Measurements from ENCODE around the gene SMIM38. TPM values are rescaled to one million over a fixed set of nuclear protein-coding genes. Genes with fewer than 3 reads are reported as not detected.

The SMIM38 gene
- 0.13 and 0.16 TPM in 2 replicates for polyA plus RNA-seq (2012; rRNA removed)
- polyA plus RNA-seq (2012; cell fraction: cytosol; rRNA removed) = 0.01 and 0.09 TPM in 2 replicates
- polyA plus RNA-seq (2012; cell fraction: nucleus; rRNA removed) = 0.82 and 0.96 TPM in 2 replicates

DNA sequence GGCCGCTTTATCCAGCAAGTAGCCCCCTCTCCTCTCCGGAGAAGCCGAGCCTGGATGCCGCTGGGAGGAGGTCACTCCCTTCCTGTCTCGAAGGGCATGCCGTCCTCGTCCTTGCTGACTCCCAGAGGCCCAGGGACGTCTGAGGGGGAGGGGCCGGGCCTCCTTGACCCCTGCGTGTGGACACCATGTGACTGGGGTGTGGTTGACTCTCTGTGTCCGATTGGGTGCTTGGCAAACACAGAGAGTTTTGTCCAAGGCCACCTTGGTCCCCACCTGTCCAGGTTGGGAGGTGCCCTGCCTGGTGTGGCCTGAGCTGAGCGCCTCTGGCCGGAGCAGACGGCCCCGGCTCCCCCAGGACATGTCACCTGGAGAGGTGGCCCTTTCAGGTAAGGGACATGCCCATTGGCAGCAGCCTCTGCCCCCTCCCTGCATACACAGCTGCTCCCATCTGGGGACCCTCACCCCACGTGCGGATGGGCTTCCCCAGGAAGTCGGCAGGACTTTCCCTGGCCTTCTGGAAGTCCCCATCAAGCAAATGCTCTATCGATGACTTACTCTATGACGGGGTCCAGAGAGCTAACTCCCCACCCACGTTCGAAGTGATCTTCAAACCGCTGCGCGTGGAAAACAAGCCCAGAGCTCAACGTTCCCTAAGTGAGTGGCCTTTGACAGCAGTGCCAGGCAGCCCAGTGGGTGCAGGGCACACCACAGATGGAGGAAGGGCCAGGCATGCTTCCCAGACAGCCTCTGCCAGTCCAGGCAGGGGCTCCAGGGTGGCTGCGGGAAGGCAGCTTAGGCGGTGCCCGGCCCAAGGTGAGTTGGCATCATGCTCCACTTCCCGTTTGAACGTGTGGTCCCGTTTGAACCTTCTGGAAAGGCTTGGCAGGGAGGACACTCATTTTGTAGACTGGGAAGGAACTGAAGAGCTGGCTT lies at the start of gene SMIM38:
TSS of gene SMIM38 (plus strand) at position 634 of the 933 bp plus-strand sequence. CDS start 1,912 bp downstream, outside the sequence.
- H3K79me2 ChIP-seq (ENCODE audit: insufficient read depth) = no peaks in the 10 kb centered on the region
- no peak within 1 kb of the TSS for H3K4me3 ChIP-seq (ENCODE audit: low read depth in 2 of 2, low read length in 1 of 2)
- WGBS (ENCODE audit: low lambda C conversion rate) = 88% methylated on average over 11 of the region's 32 CpGs
- POLR2A ChIA-PET = interaction anchor here (0.8 kb wide), 1 partner anchor 29 kb away, joined by 3 read pairs; no protein-coding TSS in a partner anchor
- peak within 1 kb of the TSS; percentile 47 to 98; a peak in 3 of 4 replicates for H3K27ac ChIP-seq (ENCODE audit: low read depth in 2 of 2, low read length in 1 of 2)
- no peaks in the 10 kb centered on the region for H4K20me1 ChIP-seq (ENCODE audit: insufficient read depth)
- H3F3A ChIP-seq (replicated peaks; ENCODE audit: insufficient read depth) = no peaks in the 10 kb centered on the region
- H3K9me3 ChIP-seq = no peaks in the 10 kb centered on the region
- H3K9me2 ChIP-seq = no peaks in the 10 kb centered on the region
- H3K27me3 ChIP-seq (ENCODE audit: insufficient read depth) = no peaks in the 10 kb centered on the region
- TF ChIP-seq, protein P1, sequence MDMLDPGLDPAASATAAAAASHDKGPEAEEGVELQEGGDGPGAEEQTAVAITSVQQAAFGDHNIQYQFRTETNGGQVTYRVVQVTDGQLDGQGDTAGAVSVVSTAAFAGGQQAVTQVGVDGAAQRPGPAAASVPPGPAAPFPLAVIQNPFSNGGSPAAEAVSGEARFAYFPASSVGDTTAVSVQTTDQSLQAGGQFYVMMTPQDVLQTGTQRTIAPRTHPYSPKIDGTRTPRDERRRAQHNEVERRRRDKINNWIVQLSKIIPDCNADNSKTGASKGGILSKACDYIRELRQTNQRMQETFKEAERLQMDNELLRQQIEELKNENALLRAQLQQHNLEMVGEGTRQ (IDR thresholded peaks at IDR 0.05; ENCODE audit: borderline replicate concordance, low read depth, low read length) = no peak
- no peak for TF ChIP-seq NRF1 (IDR thresholded peaks at IDR 0.05; ENCODE audit: low read depth, low read length)
- no peak for TF ChIP-seq MAX (IDR thresholded peaks at IDR 0.05; ENCODE audit: low read depth)
- no peak for TF ChIP-seq TCF12 (IDR thresholded peaks at IDR 0.05)
- TF ChIP-seq MXI1 (IDR thresholded peaks at IDR 0.05; ENCODE audit: low read depth, low read length) = no peak
- no peak for TF ChIP-seq TAF1 (IDR thresholded peaks at IDR 0.05; ENCODE audit: borderline replicate concordance, low read depth, low read length)
- TF ChIP-seq YY1 (IDR thresholded peaks at IDR 0.05; ENCODE audit: low read depth) = no peak
- TF ChIP-seq SIN3A (IDR thresholded peaks at IDR 0.05; ENCODE audit: borderline replicate concordance, low read depth, low read length) = no peak
- no peak for TF ChIP-seq TEAD4 (IDR thresholded peaks at IDR 0.05; ENCODE audit: borderline replicate concordance, insufficient read depth)
- TF ChIP-seq RCOR1 (IDR thresholded peaks at IDR 0.05; ENCODE audit: low read length) = no peak
- no peak for TF ChIP-seq RFX5 (IDR thresholded peaks at IDR 0.05; ENCODE audit: low read length)
- TF ChIP-seq RAD21 (IDR thresholded peaks at IDR 0.05; ENCODE audit: low read length) = no peak
- TF ChIP-seq JUND (IDR thresholded peaks at IDR 0.05) = no peak
- TF ChIP-seq NFIC (IDR thresholded peaks at IDR 0.05; ENCODE audit: borderline replicate concordance) = no peak
- TF ChIP-seq CHD2 (IDR thresholded peaks at IDR 0.05; ENCODE audit: low read length, partially characterized antibody) = no peak
- TF ChIP-seq SMC3 (IDR thresholded peaks at IDR 0.05; ENCODE audit: low read depth, low read length) = no peak
- TF ChIP-seq IRF3 (IDR thresholded peaks at IDR 0.05; ENCODE audit: low read depth, low read length) = no peak
- no peak for TF ChIP-seq MEF2A (IDR thresholded peaks at IDR 0.05; ENCODE audit: borderline replicate concordance, low read depth)
- no peak for TF ChIP-seq GATA2 (CRISPR knock-in tag; IDR thresholded peaks at IDR 0.05)
- no peak for TF ChIP-seq FOSL2 (IDR thresholded peaks at IDR 0.05; ENCODE audit: borderline replicate concordance, low read depth)
- H3K4me2 ChIP-seq = peak within 1 kb of the TSS; percentile 57; the same call in 1 of the 2 replicates
- H3K36me3 ChIP-seq (replicated peaks in 1 of 2; ENCODE audit: control insufficient read depth in 1 of 2, insufficient read depth in 2 of 2, low read length in 1 of 2) = no peaks in the 10 kb centered on the region
- H3K4me1 ChIP-seq (ENCODE audit: control insufficient read depth in 1 of 2, insufficient read depth in 2 of 2, low read depth in 1 of 2, low read length in 1 of 2) = peaks cover 11 to 36% of the 10 kb centered on the region in 2 experiments; a peak in 2 of 4 replicates
- no peak within 1 kb of the TSS for H2AFZ ChIP-seq (ENCODE audit: low read depth)
- DNase-seq = no peak
- H3K9ac ChIP-seq = peak within 1 kb of the TSS; percentile 46; the same call in 1 of the 2 replicates
- CTCF ChIA-PET = interaction anchor here (1.0 to 4.8 kb wide), 5 partner anchors 10 to 486 kb away, joined by 3 to 29 read pairs (median 3); partner anchors contain the start of gene CCND1

Measured in SK-N-SH (cell line).